ENCODE data around the gene PTPRF.

PTPRF gene

DNA sequence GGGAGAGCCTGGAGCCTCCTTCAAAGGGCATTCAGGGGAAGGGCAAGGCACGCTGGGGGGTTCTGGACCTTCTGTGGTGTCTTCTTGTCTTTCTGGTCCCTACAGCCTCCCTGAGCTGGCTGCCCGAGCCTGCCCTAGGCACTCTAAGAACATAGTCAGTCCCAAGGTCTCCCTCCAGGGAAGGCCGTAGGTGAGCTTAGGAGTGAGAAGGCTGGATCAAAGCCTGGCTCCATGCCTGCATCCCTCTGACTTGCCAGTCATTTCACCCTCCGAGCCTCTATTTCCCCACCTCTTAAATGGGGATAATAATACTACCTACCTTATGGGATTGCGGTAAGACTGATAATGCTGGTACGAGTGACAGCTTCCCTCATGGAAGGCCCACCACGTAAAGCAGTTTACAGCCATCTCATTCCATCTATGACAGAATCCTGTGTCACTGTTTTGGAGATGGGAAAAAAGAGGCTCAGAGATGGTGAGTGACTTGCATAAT, 20.8 kb downstream of the PTPRF start:
- no peak overlapping the region for H3K4me3 ChIP-seq (ENCODE audit: low read depth, low read length)
- TF ChIP-seq, protein P1, sequence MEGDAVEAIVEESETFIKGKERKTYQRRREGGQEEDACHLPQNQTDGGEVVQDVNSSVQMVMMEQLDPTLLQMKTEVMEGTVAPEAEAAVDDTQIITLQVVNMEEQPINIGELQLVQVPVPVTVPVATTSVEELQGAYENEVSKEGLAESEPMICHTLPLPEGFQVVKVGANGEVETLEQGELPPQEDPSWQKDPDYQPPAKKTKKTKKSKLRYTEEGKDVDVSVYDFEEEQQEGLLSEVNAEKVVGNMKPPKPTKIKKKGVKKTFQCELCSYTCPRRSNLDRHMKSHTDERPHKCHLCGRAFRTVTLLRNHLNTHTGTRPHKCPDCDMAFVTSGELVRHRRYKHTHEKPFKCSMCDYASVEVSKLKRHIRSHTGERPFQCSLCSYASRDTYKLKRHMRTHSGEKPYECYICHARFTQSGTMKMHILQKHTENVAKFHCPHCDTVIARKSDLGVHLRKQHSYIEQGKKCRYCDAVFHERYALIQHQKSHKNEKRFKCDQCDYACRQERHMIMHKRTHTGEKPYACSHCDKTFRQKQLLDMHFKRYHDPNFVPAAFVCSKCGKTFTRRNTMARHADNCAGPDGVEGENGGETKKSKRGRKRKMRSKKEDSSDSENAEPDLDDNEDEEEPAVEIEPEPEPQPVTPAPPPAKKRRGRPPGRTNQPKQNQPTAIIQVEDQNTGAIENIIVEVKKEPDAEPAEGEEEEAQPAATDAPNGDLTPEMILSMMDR (IDR thresholded peaks at IDR 0.05; ENCODE audit: control insufficient read depth, extremely low read depth, insufficient read depth), result no peak
- DNase-seq (ENCODE audit: low read depth), result no peak

DNA sequence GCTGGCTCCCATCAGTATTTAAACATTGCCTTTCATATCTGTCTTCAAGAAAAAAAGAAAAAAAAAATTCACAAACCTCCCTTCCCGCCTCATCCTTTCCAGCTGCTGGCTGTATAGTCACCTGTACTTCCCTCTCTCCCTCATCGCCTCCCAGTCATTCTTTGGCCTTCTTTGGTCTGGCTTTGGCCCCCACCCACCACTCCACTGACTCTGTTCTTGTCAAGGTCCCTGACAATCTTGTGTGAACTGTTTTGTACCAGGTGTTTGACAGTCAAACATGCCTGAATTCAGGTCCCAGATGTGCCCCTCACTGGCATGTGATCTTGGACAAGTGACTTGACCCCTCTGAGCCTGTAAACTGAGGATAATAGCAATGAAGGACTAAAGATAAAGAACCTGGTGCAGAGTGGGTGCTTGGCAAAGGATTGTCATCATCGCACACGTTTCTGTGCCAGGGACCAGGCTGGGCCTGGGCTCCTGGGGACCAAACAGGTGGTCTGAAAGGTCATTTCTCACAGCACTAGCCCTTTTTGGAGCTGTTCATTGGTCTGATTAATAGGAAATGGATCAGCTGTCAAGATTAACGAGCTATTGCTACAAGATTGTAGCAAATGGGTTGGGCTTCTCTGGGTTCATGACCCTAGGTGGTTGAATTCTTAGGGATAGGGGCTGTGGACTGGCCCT, 21.5 kb downstream of the PTPRF start:
- DNase-seq (ENCODE audit: low read depth), result no peak
- peak overlapping the region; percentile 25; the same call in 1 of the 2 replicates for H3K4me3 ChIP-seq (ENCODE audit: low read depth, low read length)
- TF ChIP-seq, protein P1 (IDR thresholded peaks at IDR 0.05; ENCODE audit: control insufficient read depth, extremely low read depth, insufficient read depth), result no peak

DNA sequence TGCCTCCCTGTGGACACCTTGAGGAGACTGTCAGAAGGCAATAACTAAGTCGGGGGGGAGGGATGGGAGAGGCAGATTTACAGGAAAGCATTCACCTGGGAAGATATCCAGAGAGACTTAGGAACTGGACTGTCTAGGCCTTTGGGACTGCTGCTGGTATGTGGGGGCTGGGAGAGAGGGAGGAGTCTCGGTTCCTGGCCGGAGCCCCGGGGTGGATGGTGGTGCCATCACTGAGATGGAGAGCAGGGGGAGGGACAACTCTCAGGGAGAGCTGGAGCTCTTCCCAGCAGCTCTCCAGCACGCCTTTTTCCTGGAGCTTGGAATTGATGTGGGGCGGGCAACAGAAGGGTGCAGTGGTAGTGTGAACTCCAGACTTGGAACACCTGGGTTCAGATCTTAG, 22.1 kb downstream of the PTPRF start:
- no peak overlapping the region for H3K4me3 ChIP-seq (ENCODE audit: low read depth, low read length)
- peak; percentile 96 for DNase-seq (ENCODE audit: low read depth)
- TF ChIP-seq, protein P1 (IDR thresholded peaks at IDR 0.05; ENCODE audit: control insufficient read depth, extremely low read depth, insufficient read depth), result peak; percentile 36; the same call in 1 of the 2 replicates

DNA sequence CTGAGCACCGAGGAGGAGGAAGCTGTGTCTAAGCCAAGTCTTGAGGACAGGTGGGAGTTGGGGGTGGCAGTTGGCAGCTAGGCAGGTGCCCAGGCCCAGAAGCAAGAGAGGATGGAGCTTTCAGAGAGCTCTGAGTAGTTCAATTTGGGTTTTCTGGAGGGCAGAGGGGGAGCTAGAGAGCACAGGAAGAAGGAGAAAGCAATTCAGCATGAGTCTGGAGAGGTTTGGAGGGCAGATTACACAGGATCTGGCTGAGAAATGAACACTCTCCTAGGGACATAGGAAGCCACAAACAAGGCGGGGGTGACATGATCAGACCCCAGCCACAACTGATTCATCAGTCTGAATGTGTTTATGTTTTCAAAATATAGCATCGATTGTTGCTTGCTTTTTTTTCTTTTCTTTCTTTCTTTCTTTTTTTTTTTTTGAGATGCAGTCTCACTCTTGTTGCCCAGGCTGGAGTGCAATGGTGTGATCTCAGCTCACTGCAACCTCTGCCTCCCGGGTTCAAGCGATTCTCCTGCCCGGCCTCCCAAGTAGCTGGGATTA, 23.8 kb downstream of the PTPRF start:
- no peak for DNase-seq (ENCODE audit: low read depth)
- TF ChIP-seq, protein P1 (IDR thresholded peaks at IDR 0.05; ENCODE audit: control insufficient read depth, extremely low read depth, insufficient read depth), result peak; percentile 40
- H3K4me3 ChIP-seq (ENCODE audit: low read depth, low read length), result no peak overlapping the region

DNA sequence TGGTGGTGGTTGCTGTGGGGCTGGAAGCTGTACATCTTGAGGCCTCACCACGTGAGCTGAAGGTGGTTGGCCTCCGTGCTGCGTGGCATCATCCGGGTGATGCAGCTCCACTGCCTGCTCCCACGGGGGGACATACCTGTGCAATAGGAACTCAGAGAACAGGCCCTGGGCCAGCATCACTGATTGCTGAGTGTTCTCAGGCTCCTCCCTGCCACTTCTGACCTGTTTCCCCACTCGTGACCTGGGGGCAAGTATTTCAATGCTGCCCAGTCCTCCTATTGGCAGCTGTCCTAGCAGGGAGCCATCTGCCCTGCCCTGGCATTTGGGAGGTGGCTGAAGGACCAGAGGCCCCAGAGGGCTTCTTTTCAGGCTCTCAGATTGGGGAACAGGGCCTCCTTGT, 26.1 kb downstream of the PTPRF start:
- TF ChIP-seq, protein P1 (IDR thresholded peaks at IDR 0.05; ENCODE audit: control insufficient read depth, extremely low read depth, insufficient read depth), result no peak
- no peak for DNase-seq (ENCODE audit: low read depth)
- H3K4me3 ChIP-seq (ENCODE audit: low read depth, low read length), result no peak overlapping the region

DNA sequence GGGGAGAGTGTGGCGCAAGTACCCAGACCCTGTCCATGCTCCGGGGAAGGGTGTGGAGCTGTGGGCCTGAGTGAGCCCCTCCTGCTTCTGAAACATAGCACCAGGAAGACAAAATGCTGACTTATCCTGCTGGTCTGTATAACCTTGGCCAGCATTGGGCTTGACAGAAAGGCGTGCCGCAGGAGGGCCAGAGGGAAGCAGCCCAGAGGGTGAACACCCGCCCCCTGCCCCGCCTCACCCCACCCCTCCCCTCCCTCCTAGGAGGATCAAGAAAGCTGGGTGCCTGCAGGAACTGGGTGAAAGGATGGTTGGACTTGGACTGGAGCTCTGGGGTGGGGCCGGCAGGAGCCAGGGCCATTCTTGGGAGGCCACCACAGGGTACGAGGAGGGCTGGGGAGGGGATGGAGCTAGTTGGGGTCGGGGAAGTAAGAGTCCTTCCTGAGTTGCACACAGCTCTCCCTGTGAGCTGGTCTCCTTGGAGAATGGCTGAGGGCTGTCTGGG, 27.1 kb downstream of the PTPRF start:
- H3K4me3 ChIP-seq (ENCODE audit: low read depth, low read length), result no peak overlapping the region

More for the DNA sequence above, 27.1 kb downstream of the PTPRF start:
- no peak for DNase-seq (ENCODE audit: low read depth)
- TF ChIP-seq, protein P1 (IDR thresholded peaks at IDR 0.05; ENCODE audit: control insufficient read depth, extremely low read depth, insufficient read depth), result no peak
